Stimulated activated CD8-positive, alpha-beta memory T cell treated with anti-CD3 and anti-CD28 coated beads, Interleukin-7, amount 100 ng/mL, for 24 hours (primary cell): ENCODE results near the gene CPO.

Source experiments
- DNase-seq: peaks from one replicate; pipeline ENCODE4 v3.0.0-alpha.2; 2020; ENCODE audit warnings: low read depth

Gene CPO

GRCh38 chr2:206974551-206974950, 35.2 kb downstream of the CPO start:
- no peak for DNase-seq

- no peak for DNase-seq
These were observed 39.4 kb downstream of the CPO start for GRCh38 chr2:206978746-206979145.

- no peak for DNase-seq
These were observed 40.0 kb downstream of the CPO start for GRCh38 chr2:206979365-206979764.

- DNase-seq = no peak
These were observed 40.6 kb downstream of the CPO start for GRCh38 chr2:206979922-206980321.

GRCh38 chr2:206980413-206980812, 41.1 kb downstream of the CPO start:
- DNase-seq = no peak

- no peak for DNase-seq
These were observed 41.9 kb downstream of the CPO start for GRCh38 chr2:206981086-206981674.

GRCh38 chr2:206981739-206982340, 42.5 kb downstream of the CPO start:
- DNase-seq = no peak

- DNase-seq = no peak
These were observed 43.1 kb downstream of the CPO start for GRCh38 chr2:206982360-206982955.

GRCh38 chr2:206983161-206983859, 44.0 kb downstream of the CPO start:
- DNase-seq = no peak

GRCh38 chr2:206984206-206984605, 44.9 kb downstream of the CPO start:
- DNase-seq = no peak

- DNase-seq = no peak
These were observed 47.6 kb downstream of the CPO start for GRCh38 chr2:206986943-206987342.

GRCh38 chr2:206987810-206988209, 48.5 kb downstream of the CPO start:
- DNase-seq = no peak

- DNase-seq = no peak
These were observed 49.6 kb downstream of the CPO start for GRCh38 chr2:206988884-206989283.

- no peak for DNase-seq
These were observed 50.0 kb downstream of the CPO start for GRCh38 chr2:206989311-206989710.

GRCh38 chr2:206990360-206990759, 51.0 kb downstream of the CPO start:
- no peak for DNase-seq

GRCh38 chr2:206991070-206991469, 51.8 kb downstream of the CPO start:
- DNase-seq = no peak

GRCh38 chr2:206993396-206993911, 54.1 kb downstream of the CPO start:
- no peak for DNase-seq

- no peak for DNase-seq
These were observed 54.6 kb downstream of the CPO start for GRCh38 chr2:206993964-206994363.

- DNase-seq = no peak
These were observed 57.3 kb downstream of the CPO start for GRCh38 chr2:206996556-206997065.

GRCh38 chr2:207008105-207008990, 69.0 kb downstream of the CPO start:
- no peak for DNase-seq

- no peak for DNase-seq
These were observed 73.1 kb downstream of the CPO start for GRCh38 chr2:207012461-207012860.

- DNase-seq = no peak
These were observed 75.1 kb downstream of the CPO start for GRCh38 chr2:207014424-207014823.
